ENCODE results near the gene HUS1B. TPM values are rescaled to one million over a fixed set of nuclear protein-coding genes. Genes with fewer than 3 reads are reported as not detected.

Gene HUS1B
- total and polyA plus RNA-seq, 9 of the 15 experiments (the other 6 are each of a cell fraction or from before 2014, with no cell fraction given) = 0.16 to 1.4 (median 0.38) TPM; not detected in 1

DNA sequence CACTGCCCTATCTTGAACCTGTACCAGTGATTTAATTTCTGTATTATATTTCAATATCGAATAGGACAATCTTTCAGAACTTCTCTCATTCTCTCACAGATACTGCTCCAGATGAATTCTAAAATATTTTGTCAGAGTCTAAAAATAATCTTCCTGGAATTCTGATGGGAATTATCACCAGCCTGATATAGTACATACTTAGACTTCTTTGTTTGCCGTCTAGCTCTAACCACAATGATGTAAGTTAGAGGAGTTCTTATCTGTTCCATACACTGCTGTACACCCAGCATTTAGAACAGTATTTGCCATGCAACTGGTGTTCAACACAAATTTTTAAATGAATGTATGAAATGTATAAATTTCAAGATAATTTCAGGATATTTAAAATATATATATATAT, 1.3 kb upstream of the HUS1B start (continued):
- TF ChIP-seq HDAC1 (IDR thresholded peaks at IDR 0.05) = 0 out of 4 replicates have a peak, but pooled peaks of 1 of the 2 experiments have one; percentile 8
- TF ChIP-seq ZNF133 (CRISPR knock-in tag; IDR thresholded peaks at IDR 0.05) = no peak
- TF ChIP-seq SOX6 (IDR thresholded peaks at IDR 0.05) = peak; percentile 94
- TF ChIP-seq HMG20B (CRISPR knock-in tag; IDR thresholded peaks at IDR 0.05) = no peak
- TF ChIP-seq HNRNPUL1 (IDR thresholded peaks at IDR 0.05; ENCODE audit: low read length) = no peak
- TF ChIP-seq, protein P1, sequence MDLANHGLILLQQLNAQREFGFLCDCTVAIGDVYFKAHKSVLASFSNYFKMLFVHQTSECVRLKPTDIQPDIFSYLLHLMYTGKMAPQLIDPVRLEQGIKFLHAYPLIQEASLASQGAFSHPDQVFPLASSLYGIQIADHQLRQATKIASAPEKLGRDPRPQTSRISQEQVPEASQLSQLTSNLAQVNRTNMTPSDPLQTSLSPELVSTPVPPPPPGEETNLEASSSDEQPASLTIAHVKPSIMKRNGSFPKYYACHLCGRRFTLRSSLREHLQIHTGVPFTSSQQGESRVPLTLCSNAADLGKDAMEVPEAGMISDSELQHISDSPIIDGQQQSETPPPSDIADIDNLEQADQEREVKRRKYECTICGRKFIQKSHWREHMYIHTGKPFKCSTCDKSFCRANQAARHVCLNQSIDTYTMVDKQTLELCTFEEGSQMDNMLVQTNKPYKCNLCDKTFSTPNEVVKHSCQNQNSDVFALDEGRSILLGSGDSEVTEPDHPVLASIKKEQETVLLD (IDR thresholded peaks at IDR 0.05) = no peak
- TF ChIP-seq, protein P2, sequence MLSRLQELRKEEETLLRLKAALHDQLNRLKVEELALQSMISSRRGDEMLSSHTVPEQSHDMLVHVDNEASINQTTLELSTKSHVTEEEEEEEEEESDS (CRISPR knock-in tag; IDR thresholded peaks at IDR 0.05) = no peak
- no peak for TF ChIP-seq ZNF146 (CRISPR knock-in tag; IDR thresholded peaks at IDR 0.05; ENCODE audit: unreplicated experiment)
- TF ChIP-seq, protein P3, sequence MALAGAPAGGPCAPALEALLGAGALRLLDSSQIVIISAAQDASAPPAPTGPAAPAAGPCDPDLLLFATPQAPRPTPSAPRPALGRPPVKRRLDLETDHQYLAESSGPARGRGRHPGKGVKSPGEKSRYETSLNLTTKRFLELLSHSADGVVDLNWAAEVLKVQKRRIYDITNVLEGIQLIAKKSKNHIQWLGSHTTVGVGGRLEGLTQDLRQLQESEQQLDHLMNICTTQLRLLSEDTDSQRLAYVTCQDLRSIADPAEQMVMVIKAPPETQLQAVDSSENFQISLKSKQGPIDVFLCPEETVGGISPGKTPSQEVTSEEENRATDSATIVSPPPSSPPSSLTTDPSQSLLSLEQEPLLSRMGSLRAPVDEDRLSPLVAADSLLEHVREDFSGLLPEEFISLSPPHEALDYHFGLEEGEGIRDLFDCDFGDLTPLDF (CRISPR knock-in tag; IDR thresholded peaks at IDR 0.05) = no peak
- TF ChIP-seq ZNF324 (CRISPR knock-in tag; IDR thresholded peaks at IDR 0.05) = no peak
- TF ChIP-seq POU5F1 (IDR thresholded peaks at IDR 0.05; ENCODE audit: borderline replicate concordance, low read depth, low read length, partially characterized antibody) = no peak
- no peak for TF ChIP-seq NFXL1 (CRISPR knock-in tag; IDR thresholded peaks at IDR 0.05)
- no peak for TF ChIP-seq ZBTB17 (CRISPR knock-in tag; IDR thresholded peaks at IDR 0.05)
- TF ChIP-seq RBBP5 (IDR thresholded peaks at IDR 0.05; ENCODE audit: borderline replicate concordance, insufficient read depth, low read length, poor library complexity, severe bottlenecking) = no peak
- no peak for TF ChIP-seq ZNF444 (CRISPR knock-in tag; IDR thresholded peaks at IDR 0.05)
- TF ChIP-seq PHF21A (IDR thresholded peaks at IDR 0.05; ENCODE audit: borderline replicate concordance, low read depth) = no peak
- peak in 1 of 2 experiments; percentile 77; a peak in 2 of 4 replicates for TF ChIP-seq RCOR1 (IDR thresholded peaks at IDR 0.05; ENCODE audit: borderline replicate concordance in 1 of 2, low read depth in 2 of 2, low read length in 2 of 2)
- TF ChIP-seq BCL6 (CRISPR knock-in tag; IDR thresholded peaks at IDR 0.05) = no peak
- no peak for TF ChIP-seq XRCC4 (IDR thresholded peaks at IDR 0.05; ENCODE audit: extremely low read depth, insufficient read depth, insufficient read length)
- TF ChIP-seq, protein P4, sequence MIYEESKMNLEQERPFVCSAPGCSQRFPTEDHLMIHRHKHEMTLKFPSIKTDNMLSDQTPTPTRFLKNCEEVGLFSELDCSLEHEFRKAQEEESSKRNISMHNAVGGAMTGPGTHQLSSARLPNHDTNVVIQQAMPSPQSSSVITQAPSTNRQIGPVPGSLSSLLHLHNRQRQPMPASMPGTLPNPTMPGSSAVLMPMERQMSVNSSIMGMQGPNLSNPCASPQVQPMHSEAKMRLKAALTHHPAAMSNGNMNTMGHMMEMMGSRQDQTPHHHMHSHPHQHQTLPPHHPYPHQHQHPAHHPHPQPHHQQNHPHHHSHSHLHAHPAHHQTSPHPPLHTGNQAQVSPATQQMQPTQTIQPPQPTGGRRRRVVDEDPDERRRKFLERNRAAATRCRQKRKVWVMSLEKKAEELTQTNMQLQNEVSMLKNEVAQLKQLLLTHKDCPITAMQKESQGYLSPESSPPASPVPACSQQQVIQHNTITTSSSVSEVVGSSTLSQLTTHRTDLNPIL (CRISPR knock-in tag; IDR thresholded peaks at IDR 0.05) = no peak
- peak in 1 of 2 experiments; percentile 48; a peak in 1 of 4 replicates for TF ChIP-seq TRIM24 (IDR thresholded peaks at IDR 0.05)
- TF ChIP-seq, protein P5, sequence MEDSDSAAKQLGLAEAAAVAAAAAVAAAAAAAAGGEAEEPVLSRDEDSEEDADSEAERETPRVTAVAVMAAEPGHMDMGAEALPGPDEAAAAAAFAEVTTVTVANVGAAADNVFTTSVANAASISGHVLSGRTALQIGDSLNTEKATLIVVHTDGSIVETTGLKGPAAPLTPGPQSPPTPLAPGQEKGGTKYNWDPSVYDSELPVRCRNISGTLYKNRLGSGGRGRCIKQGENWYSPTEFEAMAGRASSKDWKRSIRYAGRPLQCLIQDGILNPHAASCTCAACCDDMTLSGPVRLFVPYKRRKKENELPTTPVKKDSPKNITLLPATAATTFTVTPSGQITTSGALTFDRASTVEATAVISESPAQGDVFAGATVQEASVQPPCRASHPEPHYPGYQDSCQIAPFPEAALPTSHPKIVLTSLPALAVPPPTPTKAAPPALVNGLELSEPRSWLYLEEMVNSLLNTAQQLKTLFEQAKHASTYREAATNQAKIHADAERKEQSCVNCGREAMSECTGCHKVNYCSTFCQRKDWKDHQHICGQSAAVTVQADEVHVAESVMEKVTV (CRISPR knock-in tag; IDR thresholded peaks at IDR 0.05) = no peak
- no peak for TF ChIP-seq TEAD1 (CRISPR knock-in tag; IDR thresholded peaks at IDR 0.05)
- peak; percentile 26; the same call in 1 of the 2 replicates for TF ChIP-seq L3MBTL2 (IDR thresholded peaks at IDR 0.05)
- TF ChIP-seq ZNF197 (CRISPR knock-in tag; IDR thresholded peaks at IDR 0.05; ENCODE audit: low read depth) = no peak
- no peak for TF ChIP-seq EP400 (IDR thresholded peaks at IDR 0.05)
